Upper lobe of left lung (tissue), 6 donors: ENCODE data around the gene TOMM22. TPM values are rescaled to one million over a fixed set of nuclear protein-coding genes. Genes with fewer than 3 reads are reported as not detected.
A peak's percentile ranks its signal among the peaks of the same experiment; 100 is the strongest.

Experiments used
- ATAC-seq, 2 donors: fragments of 200-7000 bp; cut with Tn5 transposase; one replicate each; pipeline ENCODE4 v1.9.1; 2022; ENCODE audit warnings: mild to moderate bottlenecking in 2 of 2, moderate library complexity in 2 of 2; ENCODE audit not compliant: low FRiP score in 2 of 2
- DNase-seq, 2 donors: peaks; one replicate each; pipeline ENCODE4 v3.0.0-alpha.2; 2019 to 2020
- H3K27ac ChIP-seq, 4 donors: fragments of 200-600 bp; sonication (generic); one replicate each; pipeline ENCODE4 v1.5.1; 2016 to 2019
- H3K27me3 ChIP-seq, 4 donors: fragments of 200-600 bp; sonication (generic); one replicate each; pipeline ENCODE4 v1.5.1; 2017 to 2019
- H3K36me3 ChIP-seq, 4 donors: fragments of 200-600 bp; sonication (generic); one replicate each; pipeline ENCODE4 v1.5.1; 2016 to 2019
- H3K4me1 ChIP-seq, 4 donors: fragments of 200-600 bp; sonication (generic); one replicate each; pipeline ENCODE4 v1.5.1; 2018 to 2019
- H3K4me3 ChIP-seq, 4 donors: fragments of 200-600 bp; sonication (generic); one replicate each; pipeline ENCODE4 v1.5.1; 2017 to 2019; ENCODE audit warnings: mild to moderate bottlenecking in 2 of 4, moderate library complexity in 1 of 4
- H3K9me3 ChIP-seq, 4 donors: fragments of 200-600 bp; sonication (generic); one replicate each; pipeline ENCODE4 v1.5.1; 2018 to 2019
- EP300 ChIP-seq, 4 donors: sonication (generic); formaldehyde crosslinking; IDR thresholded peaks; one replicate each; pipeline ENCODE4 v1.5.1; 2017; ENCODE audit warnings: antibody characterized with exemption in 4 of 4, control low read depth in 2 of 4
- POLR2A ChIP-seq, 4 donors: fragments of 450-650 bp; IDR thresholded peaks; one replicate each; pipeline ENCODE4 v1.5.1; 2016 to 2017; ENCODE audit warnings: antibody characterized with exemption in 4 of 4, mild to moderate bottlenecking in 2 of 4
- POLR2AphosphoS5 ChIP-seq, 2 donors: sonication (generic); formaldehyde crosslinking; IDR thresholded peaks; one replicate each; pipeline ENCODE4 v1.5.1; 2017; ENCODE audit warnings: antibody characterized with exemption in 2 of 2
- WGBS, 2 donors: methylation state at CpG; one replicate each; pipeline ENCODE4 v1.1.5; 2017 to 2018; 5-methylcytosine and 5-hydroxymethylcytosine counted together
- total RNA-seq, 6 donors: library from RNA; depleted of rRNA in 4 of 6; stranded (reverse); fragments of >200 nt in 4 of 6; gene quantifications; one replicate each; pipeline versions ENCODE4 v1.1.0 to v1.2.1, GENCODE V29; 2016 to 2021
- TF ChIP-seq, protein P1 (sequence below), 6 experiments: fragments of 450-650 bp in 4 of 6; fragments of 200-600 bp in 2 of 6; sonication (generic) in 2 of 6; IDR thresholded peaks; one replicate each; pipeline ENCODE4 v1.5.1; 2016 to 2019; ENCODE audit warnings: antibody characterized with exemption in 6 of 6
- donor health status: DM: no; HTN: no; CAD: no; lungs with moderate emphysema.
- donor health status: DM: no; HTN: yes; CAD: no; lungs with severe emphysema.

TOMM22 gene
- total RNA-seq, 6 donors from 2014 or later: 9.4 to 60.3 (median 24.1) TPM

DNA sequence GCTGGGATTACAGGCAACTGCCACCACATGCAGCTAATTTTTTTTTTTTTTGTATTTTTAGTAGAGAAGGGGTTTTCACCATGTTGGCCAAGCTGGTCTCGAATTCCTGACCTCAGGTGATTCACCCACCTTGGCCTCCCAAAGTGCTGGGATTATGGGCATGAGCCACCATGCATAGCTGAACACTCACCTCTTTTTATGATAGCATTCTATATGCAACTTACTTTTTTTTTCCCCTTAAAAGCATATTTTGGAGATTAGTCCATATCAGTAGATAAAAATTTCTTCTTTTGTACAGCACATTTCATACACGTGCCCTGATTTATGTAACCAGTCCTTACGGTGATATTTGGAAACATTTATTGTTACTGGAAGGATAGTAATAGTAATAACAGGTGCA is 38.6 kb downstream of the TOMM22 start:
- 89 to 92% methylated on average over 3 of the region's 3 CpGs for WGBS, 2 donors
- TF ChIP-seq POLR2A (IDR thresholded peaks at IDR 0.05): no peak
- TF ChIP-seq, protein P1, sequence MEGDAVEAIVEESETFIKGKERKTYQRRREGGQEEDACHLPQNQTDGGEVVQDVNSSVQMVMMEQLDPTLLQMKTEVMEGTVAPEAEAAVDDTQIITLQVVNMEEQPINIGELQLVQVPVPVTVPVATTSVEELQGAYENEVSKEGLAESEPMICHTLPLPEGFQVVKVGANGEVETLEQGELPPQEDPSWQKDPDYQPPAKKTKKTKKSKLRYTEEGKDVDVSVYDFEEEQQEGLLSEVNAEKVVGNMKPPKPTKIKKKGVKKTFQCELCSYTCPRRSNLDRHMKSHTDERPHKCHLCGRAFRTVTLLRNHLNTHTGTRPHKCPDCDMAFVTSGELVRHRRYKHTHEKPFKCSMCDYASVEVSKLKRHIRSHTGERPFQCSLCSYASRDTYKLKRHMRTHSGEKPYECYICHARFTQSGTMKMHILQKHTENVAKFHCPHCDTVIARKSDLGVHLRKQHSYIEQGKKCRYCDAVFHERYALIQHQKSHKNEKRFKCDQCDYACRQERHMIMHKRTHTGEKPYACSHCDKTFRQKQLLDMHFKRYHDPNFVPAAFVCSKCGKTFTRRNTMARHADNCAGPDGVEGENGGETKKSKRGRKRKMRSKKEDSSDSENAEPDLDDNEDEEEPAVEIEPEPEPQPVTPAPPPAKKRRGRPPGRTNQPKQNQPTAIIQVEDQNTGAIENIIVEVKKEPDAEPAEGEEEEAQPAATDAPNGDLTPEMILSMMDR (IDR thresholded peaks at IDR 0.05): no peak
- no peak for TF ChIP-seq POLR2AphosphoS5 (IDR thresholded peaks at IDR 0.05)
- TF ChIP-seq EP300 (IDR thresholded peaks at IDR 0.05): no peak
- Histone ChIP-seq H3K9me3 (no peaks in the 10 kb centered on the region), H3K27ac (no peak overlapping the region), H3K4me1 (peaks cover 10 to 20% (median 14%) of the 10 kb centered on the region in 4 donors), H3K36me3 (peaks cover 25 to 87% (median 63%) of the 10 kb centered on the region in 4 donors), H3K27me3 (no peaks in the 10 kb centered on the region), H3K4me3 (no peak overlapping the region)
- ATAC-seq (no peak), DNase-seq (no peak)

DNA sequence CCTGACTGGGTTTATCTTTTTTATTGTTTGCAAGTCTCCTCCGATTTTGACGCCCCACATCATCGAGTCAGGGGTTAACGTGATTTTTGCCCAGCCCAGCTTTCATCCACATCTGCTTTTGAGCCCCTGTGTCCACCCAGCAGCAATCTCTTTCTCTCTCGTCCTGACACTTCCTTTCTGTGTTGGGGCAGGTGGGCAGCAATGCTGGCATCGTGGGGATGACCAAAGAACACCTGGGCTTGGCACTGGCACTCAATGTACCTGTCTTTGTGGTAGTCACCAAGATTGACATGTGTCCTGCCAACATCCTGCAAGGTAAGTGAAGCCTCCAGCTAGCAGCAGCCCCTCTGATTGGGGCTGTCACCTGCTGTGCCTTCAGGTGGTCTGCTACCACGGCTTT is 39.8 kb downstream of the TOMM22 start:
- WGBS, 2 donors: 90 to 96% methylated on average over 7 of the region's 7 CpGs
- Histone ChIP-seq H3K9me3 (no peaks in the 10 kb centered on the region), H3K4me3 (no peak overlapping the region), H3K27me3 (no peaks in the 10 kb centered on the region), H3K27ac (no peak overlapping the region), H3K4me1 (peaks cover 10 to 15% (median 12%) of the 10 kb centered on the region in 4 donors), H3K36me3 (peaks cover 32 to 87% (median 64%) of the 10 kb centered on the region in 4 donors)
- TF ChIP-seq POLR2AphosphoS5 (IDR thresholded peaks at IDR 0.05): no peak
- TF ChIP-seq, protein P1 (IDR thresholded peaks at IDR 0.05): no peak
- TF ChIP-seq POLR2A (IDR thresholded peaks at IDR 0.05): no peak
- DNase-seq (no peak), ATAC-seq (no peak)

DNA sequence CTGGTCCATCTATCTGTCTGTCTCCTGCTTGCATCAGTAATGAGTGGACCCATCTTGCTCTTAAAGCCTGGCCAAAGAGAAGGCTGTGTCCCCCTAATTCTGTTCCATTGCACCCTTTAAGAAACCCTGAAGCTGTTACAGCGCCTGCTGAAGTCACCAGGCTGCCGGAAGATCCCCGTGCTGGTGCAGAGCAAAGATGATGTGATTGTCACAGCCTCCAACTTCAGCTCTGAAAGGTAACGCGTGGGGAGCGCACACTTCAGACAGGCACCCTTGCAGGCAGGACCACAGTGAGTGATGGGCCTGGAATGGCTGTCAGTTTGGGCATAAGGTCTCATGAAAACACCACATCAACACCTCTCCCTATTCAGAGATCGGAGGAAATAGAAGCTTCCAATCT is 42.4 kb downstream of the TOMM22 start:
- DNase-seq (no peak), ATAC-seq (no peak)
- peaks cover 0 to 1% (median 0%) of the 10 kb centered on the region in 4 donors for H3K4me1 ChIP-seq
- no peak for TF ChIP-seq POLR2A (IDR thresholded peaks at IDR 0.05)
- no peak for TF ChIP-seq POLR2AphosphoS5 (IDR thresholded peaks at IDR 0.05)
- TF ChIP-seq, protein P1 (IDR thresholded peaks at IDR 0.05): no peak
- no peak for TF ChIP-seq EP300 (IDR thresholded peaks at IDR 0.05)
- 97 to 99% methylated on average over 6 to 7 of the region's 7 CpGs for WGBS, 2 donors
- H3K27ac ChIP-seq: no peak overlapping the region
- H3K27me3 ChIP-seq: no peaks in the 10 kb centered on the region
- H3K36me3 ChIP-seq: peaks cover 45 to 95% (median 78%) of the 10 kb centered on the region in 4 donors
- no peaks in the 10 kb centered on the region for H3K9me3 ChIP-seq
- no peak overlapping the region for H3K4me3 ChIP-seq

DNA sequence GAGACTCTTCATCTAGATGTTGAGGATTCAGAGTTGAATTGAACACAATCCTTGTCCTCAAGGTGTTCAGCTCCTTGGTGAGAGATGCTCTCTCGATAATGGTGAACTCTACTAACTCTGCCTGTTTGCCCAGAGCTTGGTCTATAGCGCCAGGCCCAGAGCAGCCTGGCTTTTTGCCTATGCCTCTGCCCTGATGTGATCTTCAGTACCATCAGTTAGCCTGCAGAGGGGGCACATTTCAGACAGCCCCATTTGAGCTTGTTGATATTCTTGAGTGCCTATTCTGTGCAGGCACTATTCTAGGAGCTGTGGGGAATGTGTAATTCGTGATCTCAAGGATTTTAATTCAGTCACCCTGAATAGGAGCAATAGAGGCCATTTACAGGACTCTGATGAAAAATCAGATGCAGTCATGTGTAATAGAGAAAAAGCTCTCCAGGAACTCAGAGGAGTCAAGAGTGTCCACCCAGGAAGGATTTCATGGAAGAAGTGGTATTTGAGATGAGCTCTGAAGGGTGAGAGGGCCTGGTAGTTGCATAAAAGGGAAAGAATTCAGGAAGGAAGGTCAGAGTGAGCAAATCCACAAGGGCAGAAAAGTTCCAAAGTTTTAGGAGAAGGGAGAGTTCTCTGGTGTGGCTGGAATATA is 43.3 kb downstream of the TOMM22 start:
- Histone ChIP-seq H3K4me3 (no peak overlapping the region), H3K36me3 (peaks cover 50 to 98% (median 87%) of the 10 kb centered on the region in 4 donors), H3K4me1 (no peaks in the 10 kb centered on the region), H3K27ac (no peak overlapping the region), H3K27me3 (no peaks in the 10 kb centered on the region), H3K9me3 (no peaks in the 10 kb centered on the region)
- TF ChIP-seq, protein P1 (IDR thresholded peaks at IDR 0.05): peak in 3 of 6 experiments; percentile 12 to 32 (median 16)
- TF ChIP-seq POLR2AphosphoS5 (IDR thresholded peaks at IDR 0.05): no peak
- DNase-seq (no peak), ATAC-seq (no peak)
- 72 to 81% methylated on average over 3 of the region's 3 CpGs for WGBS, 2 donors
